Pericardium fibroblast (primary cell): ENCODE results near the gene PINLYP. TPM values are rescaled to one million over a fixed set of nuclear protein-coding genes. Genes with fewer than 3 reads are reported as not detected.

Source experiments
- total RNA-seq: library from RNA; depleted of rRNA; stranded (reverse); fragments of >200 nt; gene quantifications from 2 replicates; pipeline ENCODE4 v1.2.3, GENCODE V29; 2015

Gene PINLYP
- total RNA-seq: 0.58 and 1.8 TPM in 2 replicates

DNA sequence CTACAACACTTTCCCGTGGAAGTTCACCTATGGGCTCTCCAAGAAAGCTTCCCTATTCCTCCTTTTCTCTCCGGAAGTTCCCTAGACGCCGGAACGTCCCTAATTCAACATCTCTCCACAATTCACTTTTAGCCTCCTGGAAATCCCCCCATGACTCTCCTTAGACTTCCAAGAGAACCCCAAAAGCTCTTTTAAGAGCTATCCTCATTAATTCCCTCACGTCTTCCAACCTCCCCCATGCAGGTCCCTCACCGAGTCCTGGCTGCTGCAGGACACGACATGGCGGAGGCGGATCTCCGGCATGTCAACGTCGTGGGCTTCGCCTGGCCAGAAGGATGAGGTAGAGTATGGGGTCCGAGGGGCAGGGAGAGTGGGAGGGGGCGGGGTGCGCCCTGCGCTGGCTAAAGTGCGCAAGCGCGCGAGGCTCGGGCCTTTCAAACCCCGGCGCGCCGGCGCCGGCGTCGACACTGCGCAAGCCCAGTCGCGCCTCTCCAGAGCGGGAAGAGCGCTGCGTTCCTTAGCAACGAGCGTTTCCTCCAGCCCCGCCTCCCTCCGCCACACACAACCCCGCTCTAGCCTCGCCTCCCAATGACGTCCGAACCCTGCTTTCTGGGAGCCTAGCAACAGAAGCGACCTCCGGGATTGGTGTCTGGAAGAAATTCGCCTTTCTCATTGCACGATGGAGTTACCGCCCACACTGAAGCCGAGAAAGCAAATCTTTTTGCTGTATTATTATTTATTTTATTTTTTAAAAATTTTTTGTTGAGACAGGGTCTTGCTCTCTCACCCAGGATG is at the start of gene PINLYP, which contains the start of gene XRCC1:
PINLYP (plus strand) TSS at position 646 of the 795 bp plus-strand sequence. CDS start 1,391 bp downstream, outside the sequence.
XRCC1 (minus strand) TSS at position 372 of the 795 bp plus-strand sequence; CDS start at position 303, 69 bp downstream.

DNA sequence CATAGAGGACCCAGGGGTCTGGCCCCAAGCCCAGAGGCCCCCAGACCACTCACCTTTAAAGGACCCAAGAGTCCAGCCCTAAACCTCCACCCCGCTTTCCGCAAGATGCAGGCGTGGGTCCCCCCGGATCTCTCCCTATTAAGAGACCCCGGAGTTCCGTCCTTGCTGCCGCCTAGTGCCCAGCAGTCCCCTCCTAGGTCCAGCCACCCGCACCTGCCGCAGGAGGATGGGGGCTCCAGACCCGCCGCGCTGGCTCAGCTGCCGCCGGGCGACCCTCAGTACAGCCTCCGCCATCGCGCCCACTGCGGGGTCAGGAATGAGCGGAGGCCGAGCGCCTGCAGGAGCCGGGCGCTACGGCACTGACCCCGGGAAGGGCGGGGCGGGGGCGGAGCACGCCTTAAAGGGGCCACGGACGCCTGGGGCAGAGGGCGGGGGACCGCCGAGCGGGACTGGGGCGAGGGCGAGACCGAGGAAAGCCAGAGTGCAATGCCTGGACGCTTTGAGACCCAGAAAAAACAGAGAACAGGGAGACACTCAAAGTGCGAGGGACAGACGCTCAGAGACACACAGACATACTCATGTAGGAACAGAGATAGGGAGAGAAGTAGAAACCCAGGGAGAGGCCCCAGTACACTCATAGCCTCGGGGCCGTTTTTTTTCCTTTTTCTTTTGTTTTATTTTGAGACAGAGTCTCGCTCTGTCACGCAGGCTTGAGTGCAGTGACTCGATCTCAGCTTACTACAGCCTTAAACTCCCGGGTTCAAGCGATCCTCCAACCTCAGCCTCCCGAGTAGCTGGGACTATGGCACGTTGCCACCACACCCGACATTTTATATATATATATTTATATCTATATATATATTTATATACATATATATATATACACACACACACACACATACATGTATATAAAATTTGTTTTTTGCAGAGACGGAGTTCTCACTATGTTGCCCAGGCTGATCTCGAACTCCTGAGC is 48.4 kb upstream of the PINLYP start, which contains the start of gene ETHE1:
ETHE1 (minus strand) TSS at position 318 of the 976 bp plus-strand sequence; CDS start at position 294, 24 bp downstream.

DNA sequence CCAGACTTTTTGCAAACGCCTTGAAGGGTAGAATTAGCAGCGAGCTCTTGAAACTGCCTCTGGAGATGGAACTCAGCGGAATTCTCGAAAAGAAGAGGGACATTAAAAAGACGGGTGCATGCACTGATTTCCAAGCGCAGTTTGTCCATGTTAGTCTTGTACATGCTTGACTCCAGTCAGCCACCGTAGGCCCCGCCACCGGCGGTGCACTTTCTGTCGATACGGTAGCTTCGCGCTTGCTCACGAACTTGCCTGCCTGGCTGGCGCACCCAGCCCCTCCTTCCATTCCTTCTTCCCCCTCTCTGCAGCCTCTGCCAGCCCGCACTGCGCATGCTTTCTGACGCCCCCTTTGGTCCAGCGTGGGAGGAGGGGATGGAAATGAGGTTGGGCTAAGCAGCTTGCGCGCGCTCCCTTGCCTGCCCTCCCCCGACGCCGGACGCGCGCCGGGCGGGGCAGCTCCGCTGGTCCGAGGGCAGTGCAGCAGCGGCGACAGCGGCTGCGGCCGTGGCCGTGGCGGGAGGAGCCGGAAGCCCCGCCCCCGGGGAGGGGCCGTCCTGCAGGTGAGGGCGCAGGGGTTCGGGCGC is 42.5 kb upstream of the PINLYP start, which contains the start of gene ZNF575:
ZNF575 (plus strand) TSS at position 227 of the 584 bp plus-strand sequence. CDS start 1,235 bp downstream, outside the sequence.

DNA sequence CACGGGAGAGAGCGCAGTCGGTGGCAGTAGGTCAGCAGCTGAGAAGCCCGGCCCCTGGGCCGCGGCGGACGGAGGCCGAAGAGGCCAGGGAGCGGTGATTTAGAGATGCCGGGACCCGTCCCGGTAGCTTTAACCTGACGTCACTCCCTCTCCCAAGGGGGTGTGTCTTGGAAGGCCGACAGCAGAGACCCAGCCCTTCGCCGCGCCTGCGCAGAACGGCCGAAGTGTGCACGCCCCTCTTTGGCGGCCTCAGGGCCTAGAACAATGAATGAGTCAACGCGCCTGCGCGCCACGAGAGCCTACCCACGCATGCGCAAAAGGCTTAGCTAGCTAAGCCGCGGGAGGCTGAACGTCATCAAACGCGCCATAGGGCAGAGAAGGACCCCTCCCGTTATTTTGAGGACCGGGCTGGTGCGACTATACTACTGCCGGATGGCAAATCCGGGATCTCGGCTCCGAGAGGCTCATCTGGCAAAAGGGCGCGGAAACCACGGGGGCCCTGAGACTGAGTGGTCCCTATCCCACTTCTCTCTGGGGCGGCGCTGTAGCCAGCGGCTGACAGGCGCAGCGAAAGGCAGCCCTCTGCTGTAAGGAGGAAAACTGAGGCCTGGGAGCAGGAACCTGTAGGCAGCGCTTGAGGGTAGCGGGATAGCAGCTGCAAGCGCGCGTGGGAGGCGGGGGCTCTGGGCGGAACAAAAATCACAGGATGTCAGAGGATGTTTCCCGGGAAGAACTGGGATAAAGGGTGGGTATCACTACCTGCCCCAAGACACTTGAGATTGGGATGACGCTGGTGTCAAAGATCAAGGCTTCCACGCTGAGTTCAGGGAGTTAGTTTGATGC is 20.6 kb downstream of the PINLYP start, which contains the start of the genes IRGQ and ZNF576:
IRGQ (minus strand) TSS at position 136 of the 843 bp plus-strand sequence. CDS start 796 bp downstream, outside the sequence.
ZNF576 (plus strand) TSS at position 597 of the 843 bp plus-strand sequence. CDS start 514 bp downstream, outside the sequence.

GRCh38 chr19:43611788-43612187 is 36.2 kb downstream of the PINLYP start, which contains the start of gene SRRM5:
SRRM5 (plus strand) TSS chr19:43612088; CDS start chr19:43612122, 34 bp downstream.

GRCh38 chr19:43619262-43620060 is 43.9 kb downstream of the PINLYP start, which contains the start of gene ZNF428:
ZNF428 (minus strand) TSS chr19:43619629; CDS start chr19:43614304, 5,325 bp downstream.

Other genes with a start within 250 kb of the PINLYP start
- not detected in 2 replicates for gene CD177, start 222.1 kb upstream of the PINLYP start, total RNA-seq
- gene TEX101, start 160.9 kb upstream of the PINLYP start, total RNA-seq: not detected in 2 replicates
- 1.3 TPM in 1 of 2 replicates, not detected in the other for gene LYPD3, start 110.2 kb upstream of the PINLYP start, total RNA-seq
- gene PHLDB3, start 71.1 kb upstream of the PINLYP start, total RNA-seq: 8.1 and 12.9 TPM in 2 replicates
- 60.9 and 78.2 TPM in 2 replicates for gene ETHE1, start 48.6 kb upstream of the PINLYP start, total RNA-seq
- 0.43 and 0.58 TPM in 2 replicates for gene ZNF575, start 42.6 kb upstream of the PINLYP start, total RNA-seq
- 17.9 and 20.3 TPM in 2 replicates for gene XRCC1, start 274 bp upstream of the PINLYP start, total RNA-seq
- 8.7 and 21.2 TPM in 2 replicates for gene IRGQ, start 20.3 kb downstream of the PINLYP start, total RNA-seq
- 7.9 and 8.8 TPM in 2 replicates for gene ZNF576, start 20.8 kb downstream of the PINLYP start, total RNA-seq
- gene SRRM5, start 36.3 kb downstream of the PINLYP start, total RNA-seq: 0.17 TPM in 1 of 2 replicates, not detected in the other
- 43.9 and 60.2 TPM in 2 replicates for gene ZNF428, start 43.8 kb downstream of the PINLYP start, total RNA-seq
- gene CADM4, start 64.0 kb downstream of the PINLYP start, total RNA-seq: 0.70 and 2.6 TPM in 2 replicates
- gene PLAUR, start 94.4 kb downstream of the PINLYP start, total RNA-seq: 42.1 and 58.0 TPM in 2 replicates
- not detected in 2 replicates for gene IRGC, start 140.3 kb downstream of the PINLYP start, total RNA-seq
- gene SMG9, start 179.2 kb downstream of the PINLYP start, total RNA-seq: 9.4 and 12.8 TPM in 2 replicates
- not detected in 2 replicates for gene KCNN4, start 205.2 kb downstream of the PINLYP start, total RNA-seq
- 0.82 and 0.94 TPM in 2 replicates for gene LYPD5, start 226.6 kb downstream of the PINLYP start, total RNA-seq